Ovary (tissue), 3 donors: Measurements from ENCODE around the gene TIMP2.

ENCODE experiments used
- CTCF ChIP-seq, 3 donors: fragments of 450-650 bp in 2 of 3; fragments of 200-600 bp in 1 of 3; IDR thresholded peaks; one replicate each; pipeline versions ENCODE4 v1.5.1 to v1.8.0; 2016 to 2022; ENCODE audit warnings: antibody characterized with exemption in 3 of 3, mild to moderate bottlenecking in 1 of 3
- EP300 ChIP-seq: sonication (generic); formaldehyde crosslinking; IDR thresholded peaks from one replicate; pipeline ENCODE4 v1.6.1; 2017; ENCODE audit warnings: antibody characterized with exemption
- donor health status: DM: no; HTN: no; CAD: no.

GRCh38 chr17:78923660-78924453, 1.3 kb downstream of the TIMP2 start:
- TF ChIP-seq CTCF (IDR thresholded peaks at IDR 0.05) (no peak), EP300 (no peak)
